Activated CD4-positive, alpha-beta memory T cell treated with anti-CD3 and anti-CD28 coated beads for 36 hours (primary cell): ENCODE data around the gene PM20D1. TPM values are rescaled to one million over a fixed set of nuclear protein-coding genes. Genes with fewer than 3 reads are reported as not detected.
"Not testable (repeated sequence)": the region's sequence is repeated elsewhere in the genome, so short reads cannot be mapped to it uniquely, and the experiment has no call there.

Experiments used
- CTCF ChIA-PET: fragments of 350-600 bp; sonication (Branson Sonifier 250); formaldehyde crosslinking; loops from one replicate; lab custom pipeline; 2021; ENCODE audit warnings: antibody characterized with exemption, inconsistent platforms; lab: Charles Lee
- POLR2A ChIA-PET: fragments of 350-600 bp; sonication (Branson Sonifier 250); formaldehyde crosslinking; loops from one replicate; lab custom pipeline; 2021; ENCODE audit warnings: antibody characterized with exemption; lab: Charles Lee
- DNase-seq: peaks from one replicate; pipeline ENCODE4 v3.0.0-alpha.2; 2020
- H3K27ac Mint-ChIP-seq: one replicate; pipeline ENCODE4 v1.8.0; 2021; ENCODE audit warnings: mixed read lengths
- H3K27me3 Mint-ChIP-seq: one replicate; pipeline ENCODE4 v1.8.0; 2021; ENCODE audit warnings: mixed read lengths
- H3K36me3 Mint-ChIP-seq: one replicate; pipeline ENCODE4 v1.8.0; 2021; ENCODE audit warnings: mixed read lengths
- H3K4me1 Mint-ChIP-seq: one replicate; pipeline ENCODE4 v1.8.0; 2021; ENCODE audit warnings: low read depth, mixed read lengths
- H3K4me3 Mint-ChIP-seq: one replicate; pipeline ENCODE4 v1.8.0; 2021; ENCODE audit warnings: mild to moderate bottlenecking, mixed read lengths
- H3K9me3 Mint-ChIP-seq: one replicate; pipeline ENCODE4 v1.8.0; 2021; ENCODE audit warnings: mixed read lengths
- intact Hi-C: fragments of 100-400 bp; cut with micrococcal nuclease; formaldehyde crosslinking; loops from one replicate; pipeline ENCODE4 v1.15.1; 2023
- total RNA-seq, 2 experiments: library from RNA; stranded (reverse); gene quantifications; one replicate each; pipeline ENCODE4 v1.2.3, GENCODE V29; 2021

Gene PM20D1
- total RNA-seq, 2 experiments from 2014 or later, result 0.29 to 0.55 TPM

DNA sequence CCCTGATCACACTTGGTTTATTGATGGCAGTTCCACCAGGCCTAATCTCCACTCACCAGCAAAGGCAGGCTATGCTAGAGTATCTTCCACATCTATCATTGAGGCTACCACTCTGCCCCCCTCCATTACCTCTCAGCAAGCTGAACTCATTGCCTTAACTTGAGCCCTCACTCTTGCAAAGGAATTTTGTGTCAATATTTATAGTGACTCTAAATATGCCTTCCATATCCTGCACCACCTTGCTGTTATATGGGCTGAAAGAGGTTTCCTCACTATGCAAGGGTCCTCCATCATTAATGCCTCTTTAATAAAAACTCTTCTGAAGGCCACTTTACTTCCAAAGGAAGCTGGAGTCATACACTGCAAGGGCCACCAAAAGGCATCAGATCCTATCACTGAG is 23.2 kb upstream of the PM20D1 start:
- H3K4me3 Mint-ChIP-seq, DNase-seq, H3K9me3 Mint-ChIP-seq, intact Hi-C loops, H3K36me3 Mint-ChIP-seq, POLR2A ChIA-PET, H3K27me3 Mint-ChIP-seq, CTCF ChIA-PET, H3K4me1 Mint-ChIP-seq, H3K27ac Mint-ChIP-seq: not testable (repeated sequence)

- no peaks in the 10 kb centered on the region for H3K27me3 Mint-ChIP-seq
- no peaks in the 10 kb centered on the region for H3K36me3 Mint-ChIP-seq
- H3K4me3 Mint-ChIP-seq, result no peak overlapping the region
- DNase-seq, result no peak
- no peak overlapping the region for H3K27ac Mint-ChIP-seq
- ChIA-PET POLR2A (interaction anchor here (0.6 kb wide), 1 partner anchor 73 kb away, joined by 3 read pairs; the partner anchor contains the start of gene SLC26A9), CTCF (no interaction called here)
- intact Hi-C loops, result no loop called here
- no peaks in the 10 kb centered on the region for H3K4me1 Mint-ChIP-seq
- no peaks in the 10 kb centered on the region for H3K9me3 Mint-ChIP-seq
Observed at GRCh38 chr1:205870236-205870635, 20.3 kb upstream of the PM20D1 start.

DNA sequence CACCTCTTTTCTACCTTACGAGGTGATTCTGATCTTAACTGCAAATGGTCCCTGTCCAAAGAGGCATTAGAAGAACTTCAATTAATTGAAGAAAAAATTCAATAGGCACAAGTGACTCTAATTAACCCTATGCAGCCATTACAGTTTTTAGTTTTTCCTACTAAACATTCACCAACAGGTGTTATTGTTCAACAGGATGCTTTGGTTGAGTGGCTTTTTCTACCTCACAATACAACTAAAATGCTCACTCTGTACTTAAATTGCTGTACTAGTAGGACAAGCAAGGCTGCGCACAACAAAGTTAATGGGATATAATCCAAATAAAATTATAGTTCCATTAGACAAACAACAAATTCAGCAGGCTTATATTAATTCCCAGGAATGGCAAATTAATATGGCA is 11.6 kb upstream of the PM20D1 start:
- no peaks in the 10 kb centered on the region for H3K27me3 Mint-ChIP-seq
- H3K36me3 Mint-ChIP-seq, result no peaks in the 10 kb centered on the region
- intact Hi-C loops, result no loop called here
- CTCF ChIA-PET, result no interaction called here
- H3K4me1 Mint-ChIP-seq, result peaks cover 4% of the 10 kb centered on the region
- peaks cover 2% of the 10 kb centered on the region for H3K9me3 Mint-ChIP-seq
- no peak overlapping the region for H3K4me3 Mint-ChIP-seq
- no peak overlapping the region for H3K27ac Mint-ChIP-seq
- DNase-seq, result no peak
- POLR2A ChIA-PET, result no interaction called here

DNA sequence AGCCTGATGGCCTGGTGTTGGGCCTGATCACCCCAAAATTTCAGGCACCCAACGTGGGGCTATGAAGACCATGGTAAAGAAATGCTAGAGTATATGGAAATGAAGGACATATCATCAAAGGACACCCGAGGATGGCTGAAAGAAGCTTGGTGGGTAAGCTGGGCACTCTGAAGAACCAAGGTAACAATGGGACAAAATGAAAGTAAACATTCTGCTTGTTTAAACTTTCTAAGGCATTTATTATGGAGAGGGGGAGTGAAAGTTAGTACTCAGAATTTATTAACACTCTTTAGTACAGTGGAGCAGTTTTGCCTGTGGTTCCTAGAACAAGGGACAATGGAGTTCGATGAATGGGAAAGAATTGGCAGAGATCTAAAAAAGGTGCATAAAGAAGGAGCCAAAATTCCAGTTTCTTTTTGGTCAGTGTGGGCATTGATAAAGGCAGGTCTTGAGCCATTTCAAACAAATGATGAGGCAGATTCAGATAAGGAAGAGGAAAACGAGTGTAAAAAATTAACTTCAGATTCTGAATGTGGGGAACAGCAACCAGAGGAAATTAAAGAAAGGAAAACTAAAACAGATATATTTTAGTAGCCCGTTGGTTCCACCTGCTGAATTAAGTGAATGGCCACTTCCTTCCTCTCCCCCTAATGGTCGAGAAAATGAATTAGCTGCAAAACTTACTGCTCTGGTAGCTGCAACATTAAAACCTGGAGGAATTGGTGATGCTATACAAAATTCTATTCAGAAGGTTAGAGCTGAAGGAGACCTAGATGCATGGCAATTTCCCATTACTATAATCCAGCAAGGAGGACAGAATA is 8.4 kb upstream of the PM20D1 start:
- Mint-ChIP-seq H3K27ac (no peak overlapping the region), H3K36me3 (no peaks in the 10 kb centered on the region), H3K4me1 (peaks cover 4% of the 10 kb centered on the region), H3K9me3 (peaks cover 10% of the 10 kb centered on the region), H3K4me3 (no peak overlapping the region), H3K27me3 (no peaks in the 10 kb centered on the region)
- intact Hi-C loops, result no loop called here
- POLR2A ChIA-PET, result no interaction called here
- CTCF ChIA-PET, result interaction anchor here (1.1 kb wide), 2 partner anchors 66 to 119 kb away, joined by 4 read pairs; no protein-coding TSS in a partner anchor
- DNase-seq, result no peak

GRCh38 chr1:205857501-205857900 is 7.6 kb upstream of the PM20D1 start:
- H3K27me3 Mint-ChIP-seq, CTCF ChIA-PET, H3K4me3 Mint-ChIP-seq, H3K4me1 Mint-ChIP-seq, intact Hi-C loops, POLR2A ChIA-PET, H3K36me3 Mint-ChIP-seq, H3K27ac Mint-ChIP-seq, DNase-seq: not testable (repeated sequence)
- peaks cover 12% of the 10 kb centered on the region for H3K9me3 Mint-ChIP-seq

DNA sequence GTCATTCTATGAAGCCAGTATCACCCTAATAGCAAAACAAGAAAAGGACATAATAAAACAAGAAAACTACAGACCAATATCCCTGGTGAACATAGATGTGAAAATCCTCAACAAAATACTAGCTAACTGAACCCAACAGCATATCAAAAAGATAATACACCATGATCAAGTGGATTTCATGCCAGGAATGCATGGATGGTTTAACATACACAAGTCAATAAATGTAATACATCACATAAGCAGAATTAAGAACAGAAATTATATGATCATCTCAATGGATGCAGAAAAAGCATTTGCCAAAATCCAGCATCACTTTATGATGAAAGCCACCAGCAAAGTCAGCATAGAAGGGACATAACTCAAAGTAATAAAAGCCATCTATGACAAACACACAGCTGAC is 6.5 kb upstream of the PM20D1 start:
- H3K9me3 Mint-ChIP-seq, result peaks cover 15% of the 10 kb centered on the region
- peaks cover 4% of the 10 kb centered on the region for H3K4me1 Mint-ChIP-seq
- H3K36me3 Mint-ChIP-seq, result no peaks in the 10 kb centered on the region
- no peak overlapping the region for H3K27ac Mint-ChIP-seq
- no peak for DNase-seq
- no peak overlapping the region for H3K4me3 Mint-ChIP-seq
- intact Hi-C loops, result no loop called here
- H3K27me3 Mint-ChIP-seq, result no peaks in the 10 kb centered on the region
- ChIA-PET POLR2A (no interaction called here), CTCF (no interaction called here)

DNA sequence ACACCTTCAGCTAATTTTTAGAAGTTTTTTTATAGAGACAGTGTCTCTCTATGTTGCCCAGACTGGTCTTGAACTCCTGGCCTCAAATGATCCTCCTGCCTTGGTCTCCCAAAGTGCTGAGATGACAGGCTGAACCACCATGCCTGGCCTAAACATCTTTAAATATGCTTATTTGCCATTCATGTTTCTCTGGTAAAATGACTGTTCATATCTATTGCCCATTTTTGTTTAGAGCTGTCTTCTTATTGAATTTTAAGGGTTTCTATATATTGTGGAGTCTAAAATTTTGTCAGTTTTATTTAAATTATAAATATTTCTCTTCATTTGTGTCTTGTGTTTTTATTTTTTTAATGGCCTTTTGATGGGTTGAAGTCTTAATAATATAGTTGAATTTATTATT is 3.0 kb upstream of the PM20D1 start:
- Mint-ChIP-seq H3K36me3 (no peaks in the 10 kb centered on the region), H3K27ac (no peak overlapping the region), H3K4me1 (peaks cover 19% of the 10 kb centered on the region), H3K27me3 (no peaks in the 10 kb centered on the region), H3K9me3 (peaks cover 15% of the 10 kb centered on the region), H3K4me3 (no peak overlapping the region)
- no peak for DNase-seq
- ChIA-PET POLR2A (no interaction called here), CTCF (no interaction called here)
- intact Hi-C loops, result no loop called here

GRCh38 chr1:205851993-205852392 is 2.1 kb upstream of the PM20D1 start:
- intact Hi-C loops, result no loop called here
- Mint-ChIP-seq H3K9me3 (peaks cover 15% of the 10 kb centered on the region), H3K27me3 (no peaks in the 10 kb centered on the region), H3K36me3 (no peaks in the 10 kb centered on the region), H3K27ac (no peak overlapping the region), H3K4me1 (peaks cover 21% of the 10 kb centered on the region), H3K4me3 (no peak overlapping the region)
- ChIA-PET POLR2A (no interaction called here), CTCF (interaction anchor here (0.6 kb wide), 1 partner anchor 194 kb away, joined by 4 read pairs; no protein-coding TSS in a partner anchor)
- DNase-seq, result no peak

- Mint-ChIP-seq H3K9me3 (no peaks in the 10 kb centered on the region), H3K27me3 (no peaks in the 10 kb centered on the region), H3K27ac (no peak overlapping the region), H3K4me3 (no peak overlapping the region), H3K36me3 (no peaks in the 10 kb centered on the region), H3K4me1 (peaks cover 5% of the 10 kb centered on the region)
- DNase-seq, result no peak
- intact Hi-C loops, result no loop called here
- CTCF ChIA-PET, result no interaction called here
- POLR2A ChIA-PET, result no interaction called here
Observed at GRCh38 chr1:205843036-205843859, 6.7 kb downstream of the PM20D1 start.

DNA sequence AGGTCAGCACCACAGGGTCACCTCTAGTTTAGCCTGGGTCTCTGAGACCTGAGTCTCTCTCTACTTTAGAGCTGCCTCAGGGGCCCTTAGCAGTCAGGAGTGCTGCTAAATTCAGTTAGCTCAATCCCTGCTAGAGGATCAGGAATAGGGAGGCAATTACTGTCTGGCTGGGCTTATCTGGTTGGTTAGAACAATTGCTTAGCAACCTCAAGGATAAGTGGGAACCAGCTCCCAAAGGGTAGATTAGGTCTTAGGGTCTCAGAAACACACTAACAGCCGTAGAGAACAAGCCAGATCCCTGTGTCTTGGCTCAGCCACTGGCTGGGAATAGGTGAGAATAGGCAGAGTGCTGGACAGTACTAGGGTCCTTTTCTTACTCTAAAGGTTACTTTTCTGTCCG is 7.7 kb downstream of the PM20D1 start:
- DNase-seq, result no peak
- Mint-ChIP-seq H3K27me3 (no peaks in the 10 kb centered on the region), H3K9me3 (no peaks in the 10 kb centered on the region), H3K27ac (no peak overlapping the region), H3K4me3 (no peak overlapping the region), H3K36me3 (no peaks in the 10 kb centered on the region), H3K4me1 (no peaks in the 10 kb centered on the region)
- POLR2A ChIA-PET, result no interaction called here
- CTCF ChIA-PET, result no interaction called here
- intact Hi-C loops, result no loop called here

DNA sequence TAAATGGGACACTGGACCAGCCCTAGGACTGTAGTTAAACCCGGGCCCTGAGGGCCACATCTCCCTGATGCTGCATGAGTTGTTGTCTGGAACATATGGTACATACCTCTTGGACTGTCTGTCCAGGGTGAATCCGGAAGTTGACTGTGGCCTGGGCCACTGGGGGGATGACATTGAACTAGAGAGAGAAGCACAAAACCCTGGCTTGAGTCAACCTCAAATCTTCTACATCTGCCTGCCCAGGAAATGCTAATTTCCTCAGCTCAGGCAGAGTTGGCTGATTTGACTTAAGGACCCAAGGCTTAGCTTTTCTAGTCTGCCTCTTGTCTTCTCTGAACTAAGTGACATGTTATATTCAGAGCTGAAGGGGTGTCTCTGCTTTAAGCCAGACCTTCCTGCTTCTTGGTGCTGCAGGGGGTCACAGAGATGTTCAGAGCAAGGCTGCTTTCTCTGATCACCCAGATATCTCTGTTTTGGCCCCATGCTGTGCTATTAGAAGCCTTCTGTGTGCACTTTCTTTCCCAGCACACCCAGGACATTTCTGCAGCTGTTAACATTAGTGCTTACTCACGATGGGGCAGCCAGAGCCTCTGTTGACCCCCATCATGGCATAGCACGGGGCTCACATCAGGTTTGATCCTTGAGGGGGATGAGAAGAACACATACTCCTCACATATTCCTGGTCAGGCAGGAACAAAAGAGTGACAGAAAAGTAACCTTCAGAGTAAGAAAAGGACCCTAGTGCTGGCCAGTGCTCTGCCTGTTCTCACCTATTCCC is 9.6 kb downstream of the PM20D1 start:
- intact Hi-C loops, result no loop called here
- ChIA-PET POLR2A (no interaction called here), CTCF (interaction anchor here (0.7 to 1.3 kb wide), 2 partner anchors 10 to 137 kb away, joined by 3 read pairs; partner anchors contain the start of gene PM20D1)
- Mint-ChIP-seq H3K4me3 (no peak overlapping the region), H3K9me3 (no peaks in the 10 kb centered on the region), H3K27me3 (no peaks in the 10 kb centered on the region), H3K36me3 (no peaks in the 10 kb centered on the region), H3K4me1 (no peaks in the 10 kb centered on the region), H3K27ac (no peak overlapping the region)
- no peak for DNase-seq
